Right lobe of liver (tissue), 4 donors: ENCODE measurements around the gene ASB18.

ENCODE experiments used
- CTCF ChIP-seq, 4 donors: fragments of 200-600 bp in 3 of 4; fragments of 450-650 bp in 1 of 4; IDR thresholded peaks; one replicate each; pipeline versions ENCODE4 v1.5.1 to v1.8.0; 2016 to 2022; ENCODE audit warnings: antibody characterized with exemption in 4 of 4, mild to moderate bottlenecking in 2 of 4
- POLR2A ChIP-seq: fragments of 450-650 bp; IDR thresholded peaks from one replicate; pipeline ENCODE4 v1.6.1; 2017; ENCODE audit warnings: antibody characterized with exemption, mild to moderate bottlenecking
- donor health status: DM: no; HTN: no; CAD: no.
- donor health status: DM: no; HTN: no; CAD: no.
- donor health status: DM: no; HTN: yes; CAD: no.

GRCh38 chr2:236216711-236217110, 47.5 kb downstream of the ASB18 start:
- TF ChIP-seq CTCF (IDR thresholded peaks at IDR 0.05) (no peak), POLR2A (no peak)
